ENCODE data around the gene SPAG7. TPM values are rescaled to one million over a fixed set of nuclear protein-coding genes. Genes with fewer than 3 reads are reported as not detected.

Gene SPAG7
- total RNA-seq, 4 donors from 2014 or later: 37.5 to 67.6 (median 54.1) TPM

GRCh38 chr17:4945176-4945943 lies 22.3 kb downstream of the SPAG7 start:
- no peak for TF ChIP-seq CTCF (IDR thresholded peaks at IDR 0.05; ENCODE audit: low read depth)

- no peak for TF ChIP-seq CTCF (IDR thresholded peaks at IDR 0.05; ENCODE audit: low read depth)
Observed at GRCh38 chr17:4944554-4945175, 23.0 kb downstream of the SPAG7 start.

- no peak for TF ChIP-seq CTCF (IDR thresholded peaks at IDR 0.05; ENCODE audit: low read depth)
Observed at GRCh38 chr17:4944163-4944553, 23.5 kb downstream of the SPAG7 start.

GRCh38 chr17:4942760-4943508 lies 24.7 kb downstream of the SPAG7 start:
- TF ChIP-seq CTCF (IDR thresholded peaks at IDR 0.05; ENCODE audit: low read depth): no peak

GRCh38 chr17:4941319-4941610 lies 26.4 kb downstream of the SPAG7 start:
- no peak for TF ChIP-seq CTCF (IDR thresholded peaks at IDR 0.05; ENCODE audit: low read depth)

GRCh38 chr17:4940555-4941318 lies 26.9 kb downstream of the SPAG7 start:
- no peak for TF ChIP-seq CTCF (IDR thresholded peaks at IDR 0.05; ENCODE audit: low read depth)
